ENCODE measurements around the gene BCAN.

DNA sequence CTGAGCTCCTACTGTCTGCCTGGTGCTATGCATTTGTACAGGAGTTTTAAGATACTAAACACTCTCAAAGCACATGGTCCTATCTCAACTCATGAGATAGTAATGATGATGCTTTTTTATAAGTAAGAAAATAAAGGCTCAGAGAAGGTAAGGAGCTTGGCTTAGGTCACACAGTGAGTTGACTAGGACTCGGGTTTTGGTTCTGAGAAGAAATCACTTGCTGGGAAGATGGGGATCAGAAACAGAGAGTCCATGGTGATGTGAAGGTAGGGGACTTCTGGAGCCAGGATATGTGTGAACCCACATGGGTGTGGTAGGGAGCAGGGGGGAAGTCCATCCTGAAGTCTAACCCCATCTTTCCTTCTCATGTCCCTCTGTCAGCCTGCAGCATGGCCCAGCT is 3.7 kb downstream of the BCAN start:
- TF ChIP-seq MAZ (IDR thresholded peaks at IDR 0.05; ENCODE audit: borderline replicate concordance, low read depth, low read length): no peak
- TF ChIP-seq, protein P1, sequence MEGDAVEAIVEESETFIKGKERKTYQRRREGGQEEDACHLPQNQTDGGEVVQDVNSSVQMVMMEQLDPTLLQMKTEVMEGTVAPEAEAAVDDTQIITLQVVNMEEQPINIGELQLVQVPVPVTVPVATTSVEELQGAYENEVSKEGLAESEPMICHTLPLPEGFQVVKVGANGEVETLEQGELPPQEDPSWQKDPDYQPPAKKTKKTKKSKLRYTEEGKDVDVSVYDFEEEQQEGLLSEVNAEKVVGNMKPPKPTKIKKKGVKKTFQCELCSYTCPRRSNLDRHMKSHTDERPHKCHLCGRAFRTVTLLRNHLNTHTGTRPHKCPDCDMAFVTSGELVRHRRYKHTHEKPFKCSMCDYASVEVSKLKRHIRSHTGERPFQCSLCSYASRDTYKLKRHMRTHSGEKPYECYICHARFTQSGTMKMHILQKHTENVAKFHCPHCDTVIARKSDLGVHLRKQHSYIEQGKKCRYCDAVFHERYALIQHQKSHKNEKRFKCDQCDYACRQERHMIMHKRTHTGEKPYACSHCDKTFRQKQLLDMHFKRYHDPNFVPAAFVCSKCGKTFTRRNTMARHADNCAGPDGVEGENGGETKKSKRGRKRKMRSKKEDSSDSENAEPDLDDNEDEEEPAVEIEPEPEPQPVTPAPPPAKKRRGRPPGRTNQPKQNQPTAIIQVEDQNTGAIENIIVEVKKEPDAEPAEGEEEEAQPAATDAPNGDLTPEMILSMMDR (conservative IDR thresholded peaks at IDR 0.05; ENCODE audit: low read depth, low read length): no peak
- TF ChIP-seq POLR2A (IDR thresholded peaks at IDR 0.05; ENCODE audit: low read depth, low read length): no peak
- no peak for TF ChIP-seq MXI1 (IDR thresholded peaks at IDR 0.05; ENCODE audit: borderline replicate concordance, low read depth, low read length)
- TF ChIP-seq RFX5 (IDR thresholded peaks at IDR 0.05; ENCODE audit: low read depth, low read length): no peak
- TF ChIP-seq FOS (IDR thresholded peaks at IDR 0.05; ENCODE audit: low read depth, low read length): no peak
- no peak for TF ChIP-seq BHLHE40 (IDR thresholded peaks at IDR 0.05; ENCODE audit: low read depth, low read length)
- TF ChIP-seq RCOR1 (IDR thresholded peaks at IDR 0.05; ENCODE audit: insufficient replicate concordance, low read length): no peak
- TF ChIP-seq, protein P2, sequence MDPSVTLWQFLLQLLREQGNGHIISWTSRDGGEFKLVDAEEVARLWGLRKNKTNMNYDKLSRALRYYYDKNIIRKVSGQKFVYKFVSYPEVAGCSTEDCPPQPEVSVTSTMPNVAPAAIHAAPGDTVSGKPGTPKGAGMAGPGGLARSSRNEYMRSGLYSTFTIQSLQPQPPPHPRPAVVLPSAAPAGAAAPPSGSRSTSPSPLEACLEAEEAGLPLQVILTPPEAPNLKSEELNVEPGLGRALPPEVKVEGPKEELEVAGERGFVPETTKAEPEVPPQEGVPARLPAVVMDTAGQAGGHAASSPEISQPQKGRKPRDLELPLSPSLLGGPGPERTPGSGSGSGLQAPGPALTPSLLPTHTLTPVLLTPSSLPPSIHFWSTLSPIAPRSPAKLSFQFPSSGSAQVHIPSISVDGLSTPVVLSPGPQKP (IDR thresholded peaks at IDR 0.05; ENCODE audit: borderline replicate concordance, low read depth, low read length): no peak
- TF ChIP-seq CEBPB (IDR thresholded peaks at IDR 0.05; ENCODE audit: low read depth, low read length): no peak
- TF ChIP-seq SMC3 (IDR thresholded peaks at IDR 0.05; ENCODE audit: low read depth, low read length): no peak

Measured in IMR-90 (cell line).